Measurements from ENCODE around the gene CCDC102A. TPM values are rescaled to one million over a fixed set of nuclear protein-coding genes. Genes with fewer than 3 reads are reported as not detected.

Gene CCDC102A
- total and polyA plus RNA-seq, 10 of the 15 experiments (the other 5 are each of a cell fraction or from before 2014, with no cell fraction given), result 0.03 to 5.9 (median 2.4) TPM

- RAD21 ChIA-PET (ENCODE audit: unreplicated experiment), result no interaction called here
- Histone ChIP-seq H3K36me3 (ENCODE audit: control insufficient read depth in 2 of 2, insufficient read depth in 2 of 2, low read length in 1 of 2) (no peaks in the 10 kb centered on the region), H3K27ac (ENCODE audit: control insufficient read depth, insufficient read depth) (no peak overlapping the region), H4K20me1 (ENCODE audit: control insufficient read depth, insufficient read depth) (no peaks in the 10 kb centered on the region), H3K79me2 (ENCODE audit: control insufficient read depth, insufficient read depth, low read length) (no peaks in the 10 kb centered on the region), H2AFZ (ENCODE audit: control insufficient read depth, low read depth, low read length) (no peak overlapping the region), H3K4me2 (ENCODE audit: control insufficient read depth, insufficient read depth) (no peak overlapping the region), H3K4me1 (ENCODE audit: control insufficient read depth, insufficient read depth, low read length) (no peaks in the 10 kb centered on the region), H3K27me3 (replicated peaks in 1 of 2; ENCODE audit: control insufficient read depth in 2 of 2, insufficient read depth in 2 of 2, low read length in 1 of 2) (no peaks in the 10 kb centered on the region; a peak in 1 of 4 replicates), H3K9ac (ENCODE audit: control insufficient read depth, insufficient read depth, low read length) (no peak overlapping the region), H3K9me3 (replicated peaks; ENCODE audit: control insufficient read depth, insufficient read depth, low read length) (no peaks in the 10 kb centered on the region; the same call in 2 of the 3 replicates), H3K4me3 (no peak overlapping the region)
- ATAC-seq (no peak), DNase-seq (ENCODE audit: low read depth, low spot score) (no peak), FAIRE-seq (no peak)
- SMC1A ChIA-PET (ENCODE audit: uncharacterized antibody, unreplicated experiment), result no interaction called here
- in situ Hi-C loops (cut with MboI) (no loop called here), intact Hi-C loops (cut with micrococcal nuclease; ENCODE audit: unreplicated experiment) (loop anchor here (2.0 kb wide), 1 partner anchor 15 kb away; no protein-coding TSS in a partner anchor)
- WGBS (ENCODE audit: insufficient coverage, insufficient replicate concordance, low lambda C conversion rate, missing lambda C conversion rate), result 75% methylated on average over 4 of the region's 4 CpGs
- BruUV-seq (replicated peaks), result no TSS peak
- CTCF ChIA-PET, result interaction anchor here (2.2 kb wide), 1 partner anchor 25 kb away, joined by 10 read pairs; no protein-coding TSS in a partner anchor
- TF ChIP-seq KLF5 (IDR thresholded peaks at IDR 0.05; ENCODE audit: partially characterized antibody), result no peak
- TF ChIP-seq RFX5 (IDR thresholded peaks at IDR 0.05; ENCODE audit: low read depth, low read length), result no peak
- TF ChIP-seq SP1 (IDR thresholded peaks at IDR 0.05; ENCODE audit: low read depth, low read length), result no peak
- no peak for TF ChIP-seq GATAD2B (conservative IDR thresholded peaks at IDR 0.05; ENCODE audit: low read depth)
- TF ChIP-seq KAT2A (conservative IDR thresholded peaks at IDR 0.05; ENCODE audit: control insufficient read depth, low read depth, low read length), result no peak
- TF ChIP-seq SUPT20H (IDR thresholded peaks at IDR 0.05; ENCODE audit: borderline replicate concordance, control insufficient read depth, low read depth, low read length), result no peak
- no peak for TF ChIP-seq PBX3 (IDR thresholded peaks at IDR 0.05; ENCODE audit: insufficient replicate concordance, low read depth, low read length)
- no peak for TF ChIP-seq ZBED1 (IDR thresholded peaks at IDR 0.05; ENCODE audit: borderline replicate concordance)
- no peak for TF ChIP-seq NRF1 (conservative IDR thresholded peaks at IDR 0.05; ENCODE audit: low read depth, low read length)
- no peak for TF ChIP-seq IRF5 (IDR thresholded peaks at IDR 0.05; ENCODE audit: borderline replicate concordance)
- no peak for TF ChIP-seq NFIC (IDR thresholded peaks at IDR 0.05; ENCODE audit: low read depth, low read length)
- TF ChIP-seq HCFC1 (IDR thresholded peaks at IDR 0.05; ENCODE audit: low read length), result no peak
- TF ChIP-seq NBN (IDR thresholded peaks at IDR 0.05), result no peak
- POLR2A ChIA-PET, result no interaction called here
Measured at GRCh38 chr16:57493767-57494166, 42.6 kb downstream of the CCDC102A start.

Data from GM12878 (cell line).